ENCODE results near the gene STIM1. TPM values are rescaled to one million over a fixed set of nuclear protein-coding genes. Genes with fewer than 3 reads are reported as not detected.

The STIM1 gene
- total RNA-seq, 2 experiments from 2014 or later = 103 to 108 TPM

GRCh38 chr11:4086575-4087353 lies 231.3 kb downstream of the STIM1 start:
- H3K27ac Mint-ChIP-seq = peak overlapping the region; percentile 69
- DNase-seq = no peak
- POLR2A ChIA-PET = interaction anchor here (0.6 kb wide), 1 partner anchor 29 kb away, joined by 3 read pairs; no protein-coding TSS in a partner anchor
- H3K4me1 Mint-ChIP-seq = peaks cover 59% of the 10 kb centered on the region
- no peak overlapping the region for H3K4me3 Mint-ChIP-seq
- no peaks in the 10 kb centered on the region for H3K27me3 Mint-ChIP-seq
- H3K36me3 Mint-ChIP-seq (ENCODE audit: low read depth) = peaks cover 79% of the 10 kb centered on the region
- CTCF ChIA-PET = interaction anchor here (4.8 kb wide), 1 partner anchor 14 kb away, joined by 22 read pairs; no protein-coding TSS in a partner anchor
- H3K9me3 Mint-ChIP-seq = no peaks in the 10 kb centered on the region

GRCh38 chr11:4087551-4087950 lies 232.1 kb downstream of the STIM1 start:
- Mint-ChIP-seq H3K4me1 (peaks cover 67% of the 10 kb centered on the region), H3K36me3 (ENCODE audit: low read depth) (peaks cover 82% of the 10 kb centered on the region), H3K27me3 (no peaks in the 10 kb centered on the region), H3K4me3 (no peak overlapping the region), H3K27ac (peak overlapping the region; percentile 69), H3K9me3 (no peaks in the 10 kb centered on the region)
- DNase-seq = no peak
- ChIA-PET POLR2A (no interaction called here), CTCF (interaction anchor here (0.6 to 4.8 kb wide), 4 partner anchors 10 to 233 kb away, joined by 3 to 22 read pairs (median 7); partner anchors contain the start of gene STIM1)

GRCh38 chr11:4090258-4090657 lies 234.8 kb downstream of the STIM1 start:
- ChIA-PET POLR2A (no interaction called here), CTCF (interaction anchor here (0.6 to 3.1 kb wide), 4 partner anchors 17 to 241 kb away, joined by 3 to 11 read pairs (median 4); partner anchors contain the start of gene STIM1)
- H3K27me3 Mint-ChIP-seq = no peaks in the 10 kb centered on the region
- H3K4me1 Mint-ChIP-seq = peaks cover 80% of the 10 kb centered on the region
- H3K9me3 Mint-ChIP-seq = no peaks in the 10 kb centered on the region
- peak overlapping the region; percentile 71 for H3K4me3 Mint-ChIP-seq
- peak; percentile 83 for DNase-seq
- peaks cover 76% of the 10 kb centered on the region for H3K36me3 Mint-ChIP-seq (ENCODE audit: low read depth)
- H3K27ac Mint-ChIP-seq = peak overlapping the region; percentile 97

GRCh38 chr11:4092026-4092425 lies 236.6 kb downstream of the STIM1 start:
- H3K36me3 Mint-ChIP-seq (ENCODE audit: low read depth) = peaks cover 75% of the 10 kb centered on the region
- CTCF ChIA-PET = interaction anchor here (1.1 to 1.7 kb wide), 2 partner anchors 237 to 283 kb away, joined by 3 to 7 read pairs; partner anchors contain the start of gene STIM1
- H3K4me1 Mint-ChIP-seq = peaks cover 85% of the 10 kb centered on the region
- DNase-seq = peak; percentile 58
- no peaks in the 10 kb centered on the region for H3K27me3 Mint-ChIP-seq
- H3K27ac Mint-ChIP-seq = peak overlapping the region; percentile 97
- peak overlapping the region; percentile 71 for H3K4me3 Mint-ChIP-seq
- POLR2A ChIA-PET = no interaction called here
- no peaks in the 10 kb centered on the region for H3K9me3 Mint-ChIP-seq

GRCh38 chr11:4093519-4094347 lies 238.3 kb downstream of the STIM1 start:
- no peaks in the 10 kb centered on the region for H3K27me3 Mint-ChIP-seq
- no peaks in the 10 kb centered on the region for H3K9me3 Mint-ChIP-seq
- no peak for DNase-seq
- H3K27ac Mint-ChIP-seq = peak overlapping the region; percentile 99
- CTCF ChIA-PET = no interaction called here
- POLR2A ChIA-PET = interaction anchor here (0.6 to 0.7 kb wide), 2 partner anchors 12 to 19 kb away, joined by 3 read pairs; no protein-coding TSS in a partner anchor
- peaks cover 64% of the 10 kb centered on the region for H3K36me3 Mint-ChIP-seq (ENCODE audit: low read depth)
- H3K4me1 Mint-ChIP-seq = peaks cover 86% of the 10 kb centered on the region
- H3K4me3 Mint-ChIP-seq = peak overlapping the region; percentile 98

GRCh38 chr11:4094348-4095291 lies 239.2 kb downstream of the STIM1 start, which contains the start of gene RRM1:
Gene RRM1 (plus strand): TSS chr11:4094799. CDS start chr11:4095013, 214 bp downstream.
- H3K4me3 Mint-ChIP-seq = peak within 1 kb of the TSS; percentile 98
- H3K9me3 Mint-ChIP-seq = no peaks in the 10 kb centered on the region
- CTCF ChIA-PET = interaction anchor here (0.9 to 2.7 kb wide), 4 partner anchors 9 to 240 kb away, joined by 3 to 8 read pairs (median 4); partner anchors contain the start of gene STIM1
- DNase-seq = peak; percentile 94
- H3K27me3 Mint-ChIP-seq = no peaks in the 10 kb centered on the region
- H3K36me3 Mint-ChIP-seq (ENCODE audit: low read depth) = peaks cover 62% of the 10 kb centered on the region
- peaks cover 83% of the 10 kb centered on the region for H3K4me1 Mint-ChIP-seq
- POLR2A ChIA-PET = no interaction called here
- peak within 1 kb of the TSS; percentile 99 for H3K27ac Mint-ChIP-seq

- H3K27me3 Mint-ChIP-seq = no peaks in the 10 kb centered on the region
- POLR2A ChIA-PET = no interaction called here
- peak overlapping the region; percentile 99 for H3K27ac Mint-ChIP-seq
- H3K36me3 Mint-ChIP-seq (ENCODE audit: low read depth) = peaks cover 56% of the 10 kb centered on the region
- no peak for DNase-seq
- no peaks in the 10 kb centered on the region for H3K9me3 Mint-ChIP-seq
- peaks cover 83% of the 10 kb centered on the region for H3K4me1 Mint-ChIP-seq
- peak overlapping the region; percentile 98 for H3K4me3 Mint-ChIP-seq
- CTCF ChIA-PET = interaction anchor here (0.9 to 2.7 kb wide), 6 partner anchors 9 to 241 kb away, joined by 3 to 8 read pairs (median 4); partner anchors contain the start of gene STIM1
These were observed 240.2 kb downstream of the STIM1 start for GRCh38 chr11:4095509-4096230.

GRCh38 chr11:4098026-4098621 lies 242.7 kb downstream of the STIM1 start:
- Mint-ChIP-seq H3K27me3 (no peaks in the 10 kb centered on the region), H3K27ac (no peak overlapping the region), H3K4me3 (no peak overlapping the region), H3K4me1 (peaks cover 73% of the 10 kb centered on the region), H3K36me3 (ENCODE audit: low read depth) (peaks cover 53% of the 10 kb centered on the region), H3K9me3 (no peaks in the 10 kb centered on the region)
- ChIA-PET POLR2A (no interaction called here), CTCF (interaction anchor here (0.9 to 1.6 kb wide), 3 partner anchors 10 to 25 kb away, joined by 3 read pairs; no protein-coding TSS in a partner anchor)
- DNase-seq = no peak

- H3K4me1 Mint-ChIP-seq = peaks cover 45% of the 10 kb centered on the region
- no peak overlapping the region for H3K4me3 Mint-ChIP-seq
- CTCF ChIA-PET = no interaction called here
- no peaks in the 10 kb centered on the region for H3K9me3 Mint-ChIP-seq
- H3K27ac Mint-ChIP-seq = no peak overlapping the region
- POLR2A ChIA-PET = no interaction called here
- no peak for DNase-seq
- H3K36me3 Mint-ChIP-seq (ENCODE audit: low read depth) = peaks cover 61% of the 10 kb centered on the region
- H3K27me3 Mint-ChIP-seq = no peaks in the 10 kb centered on the region
These were observed 247.2 kb downstream of the STIM1 start for GRCh38 chr11:4102711-4103110.

- H3K9me3 Mint-ChIP-seq = no peaks in the 10 kb centered on the region
- no peak for DNase-seq
- CTCF ChIA-PET = interaction anchor here (0.7 kb wide), 1 partner anchor 14 kb away, joined by 4 read pairs; no protein-coding TSS in a partner anchor
- no peak overlapping the region for H3K4me3 Mint-ChIP-seq
- POLR2A ChIA-PET = no interaction called here
- no peaks in the 10 kb centered on the region for H3K27me3 Mint-ChIP-seq
- peaks cover 64% of the 10 kb centered on the region for H3K36me3 Mint-ChIP-seq (ENCODE audit: low read depth)
- peaks cover 41% of the 10 kb centered on the region for H3K4me1 Mint-ChIP-seq
- no peak overlapping the region for H3K27ac Mint-ChIP-seq
These were observed 247.8 kb downstream of the STIM1 start for GRCh38 chr11:4103269-4103668.

- POLR2A ChIA-PET = no interaction called here
- peaks cover 61% of the 10 kb centered on the region for H3K36me3 Mint-ChIP-seq (ENCODE audit: low read depth)
- no peaks in the 10 kb centered on the region for H3K27me3 Mint-ChIP-seq
- H3K9me3 Mint-ChIP-seq = no peaks in the 10 kb centered on the region
- CTCF ChIA-PET = interaction anchor here (1.3 kb wide), 1 partner anchor 251 kb away, joined by 3 read pairs; the partner anchor contains the start of gene STIM1
- H3K27ac Mint-ChIP-seq = no peak overlapping the region
- no peak for DNase-seq
- H3K4me3 Mint-ChIP-seq = no peak overlapping the region
- peaks cover 21% of the 10 kb centered on the region for H3K4me1 Mint-ChIP-seq
These were observed 250.5 kb downstream of the STIM1 start for GRCh38 chr11:4105916-4106315.

Measured in activated CD4-positive, alpha-beta T cell treated with anti-CD3 and anti-CD28 coated beads, Interleukin-2, amount 10 ng/mL, durations not matched to agents 7 days and 5 days (primary cell).